GM10847 (cell line): ENCODE results near the gene ARHGAP23.

Source experiments
- POLR2A ChIP-seq: IDR thresholded peaks from 2 replicates; pipeline ENCODE4 v1.6.1; 2011; ENCODE audit not compliant: insufficient read length; ENCODE audit errors: extremely low read depth

The ARHGAP23 gene

GRCh38 chr17:38431346-38432145 lies 3.3 kb downstream of the ARHGAP23 start:
- no peak for TF ChIP-seq POLR2A

DNA sequence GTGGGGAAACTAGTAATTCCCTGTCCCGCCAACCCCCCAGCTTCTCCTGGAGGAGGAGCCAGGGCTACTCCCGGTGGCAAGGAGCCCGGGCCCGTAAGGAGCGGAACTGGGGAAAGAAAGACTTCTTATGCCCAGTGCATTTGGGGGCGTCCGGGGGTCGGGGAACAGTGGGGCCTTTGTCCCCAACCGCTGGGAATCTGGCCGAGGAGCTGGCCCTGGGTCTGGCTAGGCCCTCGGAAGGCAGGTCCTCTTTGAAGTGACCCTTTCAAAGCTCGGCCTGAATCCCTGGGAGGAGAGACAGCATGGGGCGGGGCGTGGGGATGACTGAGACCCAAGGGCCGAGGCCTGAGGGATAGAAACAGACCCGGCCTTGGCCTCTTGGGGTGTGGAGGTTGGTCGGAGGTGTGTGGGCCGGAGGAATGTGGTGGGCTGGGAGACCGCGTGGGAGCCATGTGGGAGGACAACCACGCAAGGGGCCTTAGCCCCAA lies 6.0 kb downstream of the ARHGAP23 start:
- TF ChIP-seq POLR2A, result no peak

DNA sequence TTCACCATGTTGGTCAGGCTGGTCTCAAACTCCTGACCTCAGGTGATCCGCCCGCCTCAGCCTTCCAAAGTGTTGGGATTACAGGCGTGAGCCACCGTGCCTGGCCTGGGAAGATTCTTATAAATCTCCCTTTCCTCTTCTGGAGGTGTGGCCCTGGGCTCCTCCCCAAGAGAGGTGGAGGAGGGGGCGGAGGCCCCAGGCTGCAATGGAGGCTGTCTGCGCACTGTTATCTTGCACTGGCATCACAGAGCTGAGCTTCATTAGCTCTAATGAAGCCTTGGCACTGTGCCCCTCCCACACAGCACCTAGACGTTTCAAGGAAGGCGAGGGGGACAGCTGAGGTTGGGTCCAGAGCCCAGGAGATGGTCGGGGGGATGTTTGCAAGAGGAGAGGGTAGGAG lies 7.5 kb downstream of the ARHGAP23 start:
- no peak for TF ChIP-seq POLR2A

- TF ChIP-seq POLR2A, result no peak
These were observed 8.1 kb downstream of the ARHGAP23 start for GRCh38 chr17:38436386-38436785.

GRCh38 chr17:38439436-38439835 lies 11.2 kb downstream of the ARHGAP23 start:
- TF ChIP-seq POLR2A, result no peak

- TF ChIP-seq POLR2A, result no peak
These were observed 12.5 kb downstream of the ARHGAP23 start for GRCh38 chr17:38440614-38441397.

DNA sequence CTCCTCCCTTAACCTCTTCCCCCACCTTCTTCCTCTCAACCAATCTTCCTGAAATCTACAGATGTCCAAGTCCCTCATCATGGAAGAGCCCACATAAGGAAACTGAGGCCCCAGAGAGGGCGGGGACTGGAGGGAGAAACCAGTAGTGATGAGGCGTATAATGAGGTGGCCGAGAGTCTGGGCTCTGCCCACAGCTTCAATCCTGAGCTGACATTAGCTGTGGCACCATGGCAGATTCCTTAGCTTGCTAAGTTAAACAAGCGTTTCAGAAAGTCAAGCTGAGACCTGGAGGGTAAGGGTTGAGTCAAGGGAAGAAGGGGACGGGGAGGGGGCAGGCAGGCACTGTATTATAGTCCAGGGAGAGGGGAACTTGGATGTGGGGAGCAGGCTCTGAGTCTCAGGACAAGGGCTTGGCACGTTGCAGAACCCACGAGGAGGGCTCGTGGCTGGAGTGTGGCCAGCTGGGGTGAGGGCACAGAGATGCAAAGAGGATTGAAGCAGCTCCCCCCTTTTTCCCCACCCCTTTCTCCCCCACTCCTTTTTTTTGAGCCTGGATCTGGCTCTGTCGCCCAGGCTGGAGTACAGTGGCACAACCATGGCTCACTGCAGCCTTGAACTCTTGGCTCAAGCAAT lies 13.3 kb downstream of the ARHGAP23 start:
- TF ChIP-seq POLR2A, result no peak

DNA sequence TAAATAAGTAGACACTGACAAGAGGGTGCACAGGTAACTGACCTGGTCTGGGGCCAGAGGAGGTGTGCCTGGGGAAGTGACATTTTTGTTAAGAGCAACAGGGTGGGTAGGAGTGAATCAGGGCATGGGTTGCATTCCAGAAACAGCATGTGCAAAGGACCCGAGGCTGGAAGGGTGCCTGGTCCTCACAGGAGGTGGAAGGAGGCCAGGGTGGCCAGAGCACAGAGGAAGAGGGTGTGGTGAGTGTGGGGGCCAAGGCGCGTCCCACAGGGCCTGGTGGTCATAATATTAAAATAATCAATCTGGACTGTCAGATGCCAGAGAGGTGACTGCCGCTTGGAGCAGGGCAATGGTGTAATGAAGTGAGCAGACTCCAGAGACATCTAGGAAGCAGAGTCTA lies 14.3 kb downstream of the ARHGAP23 start:
- TF ChIP-seq POLR2A, result no peak

GRCh38 chr17:38443356-38444031 lies 15.2 kb downstream of the ARHGAP23 start:
- TF ChIP-seq POLR2A, result no peak

DNA sequence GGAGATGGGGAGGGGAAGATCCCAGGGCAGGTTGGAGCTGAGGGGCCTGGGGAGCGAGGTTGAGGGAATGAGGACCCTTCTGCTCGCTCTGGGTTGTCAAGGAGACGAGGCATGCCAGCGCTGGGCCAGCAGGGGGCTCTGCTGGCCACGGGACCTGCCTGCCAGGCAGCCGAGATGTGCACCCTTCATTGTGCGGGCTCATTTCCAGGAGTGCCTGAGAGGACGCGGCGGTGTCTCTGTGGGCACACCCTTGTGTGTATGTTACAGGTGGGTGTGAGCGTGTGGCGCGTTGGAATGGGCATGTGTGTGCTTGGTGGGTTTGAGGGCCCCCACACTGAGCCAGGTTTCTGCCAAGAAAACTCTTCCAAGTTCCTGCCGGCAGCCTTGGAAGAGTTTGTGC lies 15.9 kb downstream of the ARHGAP23 start:
- no peak for TF ChIP-seq POLR2A

GRCh38 chr17:38447502-38448085 lies 19.3 kb downstream of the ARHGAP23 start:
- TF ChIP-seq POLR2A, result no peak

GRCh38 chr17:38448208-38448771 lies 20.0 kb downstream of the ARHGAP23 start:
- no peak for TF ChIP-seq POLR2A

- TF ChIP-seq POLR2A, result no peak
These were observed 21.1 kb downstream of the ARHGAP23 start for GRCh38 chr17:38449364-38449763.

DNA sequence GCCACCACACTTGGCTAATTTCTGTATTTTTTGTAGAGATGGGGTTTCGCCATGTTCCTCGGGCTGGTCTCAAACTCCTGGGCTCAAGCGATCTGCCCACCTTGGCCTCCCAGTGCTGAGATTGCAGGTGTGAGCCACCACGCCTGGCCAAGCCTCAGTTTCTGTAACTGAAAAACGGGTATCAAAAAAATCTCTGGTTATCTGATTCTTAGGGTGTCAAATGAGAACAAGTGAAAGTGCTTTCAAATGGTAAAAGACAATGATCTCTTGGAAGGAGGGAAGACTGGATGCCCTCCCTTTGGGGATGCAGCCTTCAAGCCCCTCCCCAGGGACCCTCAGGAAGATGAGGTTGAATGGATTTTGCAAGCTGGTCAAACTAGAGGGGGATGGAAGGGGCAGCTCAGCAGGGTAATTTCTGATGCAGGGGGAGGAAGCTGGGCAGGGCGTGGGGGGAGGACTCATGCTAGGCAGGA lies 22.3 kb downstream of the ARHGAP23 start:
- no peak for TF ChIP-seq POLR2A
